ENCODE results near the gene EVL. TPM values are rescaled to one million over a fixed set of nuclear protein-coding genes. Genes with fewer than 3 reads are reported as not detected.

Gene EVL
- total RNA-seq, 4 donors from 2014 or later, result 42.6 to 94.6 (median 59.8) TPM

GRCh38 chr14:100165831-100166440 lies 100.7 kb downstream of the EVL start:
- WGBS, 2 donors, result 4 to 27% methylated on average over 3 to 5 of the region's 16 CpGs
- H3K27ac ChIP-seq, result no peak overlapping the region

GRCh38 chr14:100168506-100168905 lies 103.3 kb downstream of the EVL start:
- Histone ChIP-seq H3K4me3 (no peak overlapping the region), H3K9me3 (no peaks in the 10 kb centered on the region), H3K4me1 (peaks cover 0 to 15% (median 6%) of the 10 kb centered on the region in 4 donors), H3K36me3 (peaks cover 0 to 9% (median 0%) of the 10 kb centered on the region in 3 donors), H3K27ac (no peak overlapping the region), H3K27me3 (peaks cover 0 to 8% of the 10 kb centered on the region in 2 donors)
- TF ChIP-seq EP300 (IDR thresholded peaks at IDR 0.05), result no peak
- TF ChIP-seq POLR2A (IDR thresholded peaks at IDR 0.05), result no peak
- no peak for TF ChIP-seq CTCF (IDR thresholded peaks at IDR 0.05)
- WGBS, 2 donors, result 88 to 91% methylated on average over 1 of the region's 1 CpG
- no peak for DNase-seq (ENCODE audit: low spot score in 2 of 2)

More at GRCh38 chr14:100165831-100166440, 100.7 kb downstream of the EVL start:
- no peak for DNase-seq (ENCODE audit: low spot score in 2 of 2)
- Histone ChIP-seq H3K4me3 (peak overlapping the region in 2 of 4 donors; percentile 30 to 38), H3K27me3 (peaks cover 0 to 18% of the 10 kb centered on the region in 2 donors), H3K4me1 (peaks cover 0 to 15% (median 6%) of the 10 kb centered on the region in 4 donors), H3K36me3 (no peaks in the 10 kb centered on the region), H3K9me3 (no peaks in the 10 kb centered on the region)
- TF ChIP-seq POLR2A (IDR thresholded peaks at IDR 0.05) (no peak), CTCF (IDR thresholded peaks at IDR 0.05) (no peak), EP300 (IDR thresholded peaks at IDR 0.05) (no peak)

GRCh38 chr14:100170880-100171279 lies 105.7 kb downstream of the EVL start:
- no peak for DNase-seq (ENCODE audit: low spot score in 2 of 2)
- Histone ChIP-seq H3K9me3 (no peaks in the 10 kb centered on the region), H3K27me3 (peaks cover 0 to 8% of the 10 kb centered on the region in 2 donors), H3K4me3 (no peak overlapping the region), H3K27ac (no peak overlapping the region), H3K36me3 (peaks cover 0 to 9% (median 0%) of the 10 kb centered on the region in 3 donors), H3K4me1 (peaks cover 0 to 10% (median 6%) of the 10 kb centered on the region in 4 donors)
- TF ChIP-seq POLR2A (IDR thresholded peaks at IDR 0.05) (no peak), EP300 (IDR thresholded peaks at IDR 0.05) (no peak), CTCF (IDR thresholded peaks at IDR 0.05) (no peak)
- 92 to 98% methylated on average over 2 of the region's 2 CpGs for WGBS, 2 donors

GRCh38 chr14:100172811-100173210 lies 107.6 kb downstream of the EVL start:
- Histone ChIP-seq H3K4me1 (no peaks in the 10 kb centered on the region), H3K4me3 (no peak overlapping the region), H3K36me3 (peaks cover 0 to 9% (median 0%) of the 10 kb centered on the region in 3 donors), H3K9me3 (no peaks in the 10 kb centered on the region), H3K27me3 (no peaks in the 10 kb centered on the region), H3K27ac (no peak overlapping the region)
- DNase-seq (ENCODE audit: low spot score in 2 of 2), result no peak
- TF ChIP-seq CTCF (IDR thresholded peaks at IDR 0.05) (no peak), POLR2A (IDR thresholded peaks at IDR 0.05) (no peak), EP300 (IDR thresholded peaks at IDR 0.05) (no peak)
- 79 to 81% methylated on average over 5 of the region's 5 CpGs for WGBS, 2 donors

GRCh38 chr14:100173353-100173752 lies 108.1 kb downstream of the EVL start:
- TF ChIP-seq CTCF (IDR thresholded peaks at IDR 0.05), result no peak
- TF ChIP-seq EP300 (IDR thresholded peaks at IDR 0.05), result no peak
- TF ChIP-seq POLR2A (IDR thresholded peaks at IDR 0.05), result no peak
- Histone ChIP-seq H3K4me3 (no peak overlapping the region), H3K27me3 (no peaks in the 10 kb centered on the region), H3K27ac (no peak overlapping the region), H3K4me1 (no peaks in the 10 kb centered on the region), H3K9me3 (no peaks in the 10 kb centered on the region), H3K36me3 (peaks cover 0 to 9% (median 0%) of the 10 kb centered on the region in 3 donors)
- DNase-seq (ENCODE audit: low spot score in 2 of 2), result no peak
- 71 to 75% methylated on average over 7 of the region's 7 CpGs for WGBS, 2 donors
